ENCODE measurements around the gene SPRING1. TPM values are rescaled to one million over a fixed set of nuclear protein-coding genes. Genes with fewer than 3 reads are reported as not detected.
A peak's percentile ranks its signal among the peaks of the same experiment; 100 is the strongest.

The SPRING1 gene
- total RNA-seq, 1 experiment from 2014 or later, result 69.6 TPM

- no peak overlapping the region for H3K4me3 ChIP-seq (ENCODE audit: low read depth, low read length)
- Mint-ChIP-seq H3K4me1 (ENCODE audit: low read depth, unreplicated experiment) (peaks cover 23% of the 10 kb centered on the region), H3K27me3 (ENCODE audit: insufficient read depth, unreplicated experiment) (no peaks in the 10 kb centered on the region), H3K9me3 (ENCODE audit: unreplicated experiment) (no peaks in the 10 kb centered on the region), H3K27ac (ENCODE audit: unreplicated experiment) (no peak overlapping the region), H3K4me3 (ENCODE audit: unreplicated experiment) (no peak overlapping the region), H3K36me3 (ENCODE audit: insufficient read depth, unreplicated experiment) (peaks cover 41% of the 10 kb centered on the region)
- no peaks in the 10 kb centered on the region for H3K27me3 ChIP-seq (replicated peaks; ENCODE audit: control insufficient read depth, insufficient read depth, low read length)
- BruUV-seq (replicated peaks), result no TSS peak
- no peak for TF ChIP-seq CTCF (IDR thresholded peaks at IDR 0.05; ENCODE audit: insufficient read depth in 1 of 2, low read depth in 1 of 2, low read length in 1 of 2, severe bottlenecking in 1 of 2, unreplicated experiment in 1 of 2)
- no peak for DNase-seq
- no peaks in the 10 kb centered on the region for H3K9me3 ChIP-seq
- intact Hi-C loops (cut with micrococcal nuclease; ENCODE audit: unreplicated experiment), result loop anchor here (1.0 kb wide), 1 partner anchor 8 kb away; no protein-coding TSS in a partner anchor
- CTCF ChIA-PET, result interaction anchor here (0.6 to 1.6 kb wide), 3 partner anchors 24 to 228 kb away, joined by 3 to 9 read pairs (median 3); partner anchors contain the start of gene HRK
- POLR2A ChIA-PET, result interaction anchor here (1.6 kb wide), 1 partner anchor 10 kb away, joined by 7 read pairs; the partner anchor contains the start of genes RNFT2 and SPRING1
- no peaks in the 10 kb centered on the region; the same call in 1 of the 2 replicates for H3K36me3 ChIP-seq (ENCODE audit: control insufficient read depth, insufficient read depth, low read length)
- peaks cover 22% of the 10 kb centered on the region for H3K4me1 ChIP-seq
These were observed 10.0 kb downstream of the SPRING1 start for GRCh38 chr12:116727891-116728290.

- Mint-ChIP-seq H3K27me3 (ENCODE audit: insufficient read depth, unreplicated experiment) (no peaks in the 10 kb centered on the region), H3K4me3 (ENCODE audit: unreplicated experiment) (no peak overlapping the region), H3K4me1 (ENCODE audit: low read depth, unreplicated experiment) (peaks cover 23% of the 10 kb centered on the region), H3K27ac (ENCODE audit: unreplicated experiment) (no peak overlapping the region), H3K36me3 (ENCODE audit: insufficient read depth, unreplicated experiment) (peaks cover 43% of the 10 kb centered on the region), H3K9me3 (ENCODE audit: unreplicated experiment) (no peaks in the 10 kb centered on the region)
- POLR2A ChIA-PET, result interaction anchor here (1.6 kb wide), 1 partner anchor 11 kb away, joined by 7 read pairs; the partner anchor contains the start of genes RNFT2 and SPRING1
- Histone ChIP-seq H3K27me3 (replicated peaks; ENCODE audit: control insufficient read depth, insufficient read depth, low read length) (no peaks in the 10 kb centered on the region), H3K9me3 (no peaks in the 10 kb centered on the region), H3K36me3 (ENCODE audit: control insufficient read depth, insufficient read depth, low read length) (no peaks in the 10 kb centered on the region; the same call in 1 of the 2 replicates), H3K4me3 (ENCODE audit: low read depth, low read length) (no peak overlapping the region), H3K4me1 (peaks cover 22% of the 10 kb centered on the region)
- intact Hi-C loops (cut with micrococcal nuclease; ENCODE audit: unreplicated experiment), result loop anchor here (1.0 kb wide), 1 partner anchor 9 kb away; no protein-coding TSS in a partner anchor
- no peak for DNase-seq
- CTCF ChIA-PET, result interaction anchor here (0.6 to 1.6 kb wide), 4 partner anchors 24 to 404 kb away, joined by 3 to 9 read pairs (median 4); partner anchors contain the start of gene HRK
- TF ChIP-seq CTCF (IDR thresholded peaks at IDR 0.05; ENCODE audit: insufficient read depth in 1 of 2, low read depth in 1 of 2, low read length in 1 of 2, severe bottlenecking in 1 of 2, unreplicated experiment in 1 of 2), result peak in 1 of 2 experiments; percentile 20
- no TSS peak for BruUV-seq (replicated peaks)
These were observed 10.6 kb downstream of the SPRING1 start for GRCh38 chr12:116727261-116727660.

GRCh38 chr12:116726694-116727093, 11.2 kb downstream of the SPRING1 start:
- H3K27ac Mint-ChIP-seq (ENCODE audit: unreplicated experiment), result no peak overlapping the region
- H3K36me3 Mint-ChIP-seq (ENCODE audit: insufficient read depth, unreplicated experiment), result peaks cover 44% of the 10 kb centered on the region
- Histone ChIP-seq H3K36me3 (ENCODE audit: control insufficient read depth, insufficient read depth, low read length) (no peaks in the 10 kb centered on the region; the same call in 1 of the 2 replicates), H3K4me1 (peaks cover 22% of the 10 kb centered on the region), H3K9me3 (no peaks in the 10 kb centered on the region), H3K27me3 (replicated peaks; ENCODE audit: control insufficient read depth, insufficient read depth, low read length) (no peaks in the 10 kb centered on the region), H3K4me3 (ENCODE audit: low read depth, low read length) (no peak overlapping the region)
- H3K9me3 Mint-ChIP-seq (ENCODE audit: unreplicated experiment), result no peaks in the 10 kb centered on the region
- no peak for TF ChIP-seq CTCF (IDR thresholded peaks at IDR 0.05; ENCODE audit: insufficient read depth in 1 of 2, low read depth in 1 of 2, low read length in 1 of 2, severe bottlenecking in 1 of 2, unreplicated experiment in 1 of 2)
- DNase-seq, result no peak
- intact Hi-C loops (cut with micrococcal nuclease; ENCODE audit: unreplicated experiment), result loop anchor here (1.0 kb wide), 1 partner anchor 10 kb away; no protein-coding TSS in a partner anchor
- no peaks in the 10 kb centered on the region for H3K27me3 Mint-ChIP-seq (ENCODE audit: insufficient read depth, unreplicated experiment)
- ChIA-PET POLR2A (no interaction called here), CTCF (interaction anchor here (0.6 to 1.6 kb wide), 3 partner anchors 23 to 154 kb away, joined by 3 to 9 read pairs (median 5); partner anchors contain the start of gene HRK)
- H3K4me3 Mint-ChIP-seq (ENCODE audit: unreplicated experiment), result no peak overlapping the region
- peaks cover 23% of the 10 kb centered on the region for H3K4me1 Mint-ChIP-seq (ENCODE audit: low read depth, unreplicated experiment)
- no TSS peak for BruUV-seq (replicated peaks)

All from Caco-2 (cell line).